NCI-H69 (cell line): Measurements from ENCODE around the gene RBFOX1.

Experiments
- DNase-seq: peaks from one replicate; lab custom pipeline; 2025; lab: John Stamatoyannopoulos, UW

The RBFOX1 gene

GRCh38 chr16:7334801-7335560, 2.3 kb downstream of the RBFOX1 start:
- no peak for DNase-seq

DNA sequence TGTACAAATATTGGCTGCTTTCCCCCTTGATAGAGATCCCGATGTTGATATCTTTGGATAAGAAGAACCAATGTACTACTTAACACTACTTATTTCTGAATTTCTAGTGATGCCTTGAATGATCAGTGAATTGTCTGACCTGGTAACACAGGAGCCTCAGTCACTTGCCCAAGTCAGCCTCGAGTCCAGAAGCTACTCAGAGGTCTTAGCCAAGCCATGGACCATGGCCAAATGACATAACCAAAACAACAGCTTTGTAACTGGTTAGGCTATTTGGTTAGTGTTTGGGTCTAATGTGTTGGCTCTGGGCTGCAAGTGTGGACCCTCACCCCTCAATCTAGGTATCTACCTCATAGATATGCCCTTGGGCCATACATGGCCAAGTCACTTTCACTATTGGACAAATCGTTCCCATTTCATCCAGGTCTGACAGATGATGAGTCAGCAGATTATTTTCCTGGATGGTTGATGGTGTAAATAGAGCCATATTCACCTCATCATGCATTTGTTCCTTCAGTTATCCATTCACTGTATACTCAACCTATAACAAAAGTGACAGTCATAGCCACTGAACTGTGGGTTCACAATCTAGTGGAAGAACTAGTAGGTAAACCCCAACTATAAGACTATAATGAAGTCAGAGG, 3.5 kb downstream of the RBFOX1 start:
- DNase-seq: no peak

GRCh38 chr16:7336742-7337141, 4.1 kb downstream of the RBFOX1 start:
- DNase-seq: no peak

GRCh38 chr16:7338826-7339225, 6.2 kb downstream of the RBFOX1 start:
- peak; percentile 27 for DNase-seq

GRCh38 chr16:7339700-7340099, 7.1 kb downstream of the RBFOX1 start:
- DNase-seq: no peak

GRCh38 chr16:7340938-7341337, 8.3 kb downstream of the RBFOX1 start:
- no peak for DNase-seq

- no peak for DNase-seq
Observed at GRCh38 chr16:7342598-7342997, 10.0 kb downstream of the RBFOX1 start.

DNA sequence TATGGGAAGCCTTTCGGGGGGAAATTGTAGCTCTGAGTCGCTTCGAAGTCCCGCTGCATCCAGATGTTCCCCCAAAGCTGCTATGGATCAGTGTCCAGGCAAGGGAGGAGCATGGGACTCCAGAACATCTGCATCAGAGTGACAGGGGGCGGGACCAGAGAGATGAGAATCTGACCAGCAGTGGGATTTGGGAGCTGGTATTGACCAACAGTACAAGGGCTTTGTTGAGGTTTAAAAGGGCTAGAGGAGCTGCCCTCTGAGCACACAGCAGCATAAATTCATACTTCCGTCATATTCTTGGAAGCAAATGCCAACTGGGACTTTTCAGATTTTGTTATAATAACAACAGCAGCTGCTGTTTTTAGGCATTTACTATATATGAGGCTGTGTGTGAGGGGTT, 10.6 kb downstream of the RBFOX1 start:
- DNase-seq: no peak

- peak; percentile 80 for DNase-seq
Observed at GRCh38 chr16:7344830-7345780, 12.5 kb downstream of the RBFOX1 start.

- DNase-seq: no peak
Observed at GRCh38 chr16:7350806-7351205, 18.2 kb downstream of the RBFOX1 start.

DNA sequence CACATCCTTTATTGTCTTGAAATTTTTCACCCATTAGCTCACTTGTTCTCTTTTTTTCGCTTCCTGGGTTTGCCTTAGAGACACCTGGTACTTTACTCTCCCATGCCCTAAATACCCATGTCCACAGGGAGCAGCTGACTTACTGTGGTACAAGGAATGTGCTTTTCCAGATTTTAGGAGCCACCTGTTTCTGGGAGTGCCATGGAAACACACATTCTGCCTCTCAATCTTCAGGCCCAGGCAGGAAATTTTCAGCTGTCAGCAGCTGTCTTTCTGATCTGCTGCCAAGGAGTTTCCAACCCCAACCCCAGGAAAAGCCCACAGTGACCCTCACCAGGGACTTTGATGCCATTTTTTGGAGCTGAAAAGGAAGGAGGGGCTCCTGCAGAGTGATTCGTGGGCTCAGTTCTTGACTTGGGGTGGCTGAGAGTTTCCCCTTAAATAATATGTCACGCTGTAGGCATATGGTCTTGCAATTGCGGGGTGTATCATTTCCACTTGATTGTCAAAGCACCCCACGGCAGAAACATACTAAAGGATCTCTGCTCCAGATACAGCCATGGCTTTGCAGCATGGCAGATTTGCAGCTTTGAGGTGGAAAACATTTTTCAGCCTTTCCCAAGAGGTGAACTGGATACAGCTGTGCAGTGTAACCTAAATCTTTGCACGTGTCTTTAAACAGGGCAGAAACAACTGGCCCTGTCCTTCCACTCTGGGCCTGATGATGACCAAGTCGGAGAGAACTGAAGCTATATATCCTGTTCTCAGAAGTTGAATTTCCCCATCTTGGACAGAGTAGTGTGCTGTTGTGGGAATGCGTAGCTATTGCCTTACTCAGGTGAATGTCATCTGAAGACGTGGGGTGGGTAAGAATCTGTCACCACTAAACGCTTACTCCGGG, 19.2 kb downstream of the RBFOX1 start:
- DNase-seq: peak; percentile 53

- no peak for DNase-seq
Observed at GRCh38 chr16:7355758-7356157, 23.1 kb downstream of the RBFOX1 start.

DNA sequence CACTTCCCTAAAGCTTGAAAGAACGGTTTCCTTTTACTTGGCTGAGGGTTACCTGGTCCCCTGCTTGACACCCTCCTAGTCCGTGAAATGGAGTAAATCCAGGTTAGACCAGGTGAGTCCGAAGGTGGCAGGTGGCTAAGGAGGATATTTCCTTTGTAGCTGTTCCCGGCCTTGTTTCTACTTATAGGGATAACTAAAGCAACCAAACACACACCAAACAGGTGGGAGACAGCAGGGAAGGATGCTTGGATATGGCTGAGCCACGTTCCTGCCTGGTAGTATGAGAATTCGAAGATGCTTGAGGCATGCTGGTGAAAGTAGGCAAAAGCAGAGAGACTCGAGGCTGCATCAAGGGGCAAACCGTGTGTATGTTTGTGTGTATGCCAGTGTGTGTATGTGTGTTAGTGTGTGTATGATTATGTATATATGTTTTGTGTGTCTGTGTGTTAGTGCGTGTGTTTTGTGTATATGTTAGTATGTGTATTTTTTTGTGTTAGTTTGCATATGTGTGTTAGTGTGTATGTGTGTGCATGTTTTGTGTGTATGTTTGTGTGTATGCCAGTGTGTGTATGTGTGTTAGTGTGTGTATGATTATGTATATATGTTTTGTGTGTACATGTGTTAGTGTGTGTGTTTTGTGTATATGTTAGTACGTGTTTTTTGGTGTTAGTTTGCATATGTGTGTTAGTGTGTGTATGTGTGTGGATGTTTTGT, 28.9 kb downstream of the RBFOX1 start:
- no peak for DNase-seq

DNA sequence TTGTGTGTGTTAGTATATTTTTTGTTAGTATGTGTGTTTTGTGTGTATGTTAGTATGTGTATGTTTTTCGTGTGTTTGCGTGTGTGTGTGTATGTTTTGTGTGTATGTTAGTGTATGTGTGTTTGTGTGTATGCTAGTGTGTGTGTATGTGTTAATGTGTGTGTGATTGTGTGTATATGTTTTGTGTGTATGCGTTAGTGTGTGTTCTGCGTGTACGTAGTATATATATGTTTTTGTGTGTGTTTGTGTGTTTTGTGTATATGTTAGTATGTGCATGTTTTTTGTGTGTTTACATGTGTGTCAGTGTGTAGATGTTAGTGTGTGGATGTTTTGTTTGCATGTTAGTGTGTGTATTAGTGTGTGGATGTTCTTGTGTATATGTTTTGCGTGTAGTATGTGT, 29.6 kb downstream of the RBFOX1 start:
- DNase-seq: no peak

DNA sequence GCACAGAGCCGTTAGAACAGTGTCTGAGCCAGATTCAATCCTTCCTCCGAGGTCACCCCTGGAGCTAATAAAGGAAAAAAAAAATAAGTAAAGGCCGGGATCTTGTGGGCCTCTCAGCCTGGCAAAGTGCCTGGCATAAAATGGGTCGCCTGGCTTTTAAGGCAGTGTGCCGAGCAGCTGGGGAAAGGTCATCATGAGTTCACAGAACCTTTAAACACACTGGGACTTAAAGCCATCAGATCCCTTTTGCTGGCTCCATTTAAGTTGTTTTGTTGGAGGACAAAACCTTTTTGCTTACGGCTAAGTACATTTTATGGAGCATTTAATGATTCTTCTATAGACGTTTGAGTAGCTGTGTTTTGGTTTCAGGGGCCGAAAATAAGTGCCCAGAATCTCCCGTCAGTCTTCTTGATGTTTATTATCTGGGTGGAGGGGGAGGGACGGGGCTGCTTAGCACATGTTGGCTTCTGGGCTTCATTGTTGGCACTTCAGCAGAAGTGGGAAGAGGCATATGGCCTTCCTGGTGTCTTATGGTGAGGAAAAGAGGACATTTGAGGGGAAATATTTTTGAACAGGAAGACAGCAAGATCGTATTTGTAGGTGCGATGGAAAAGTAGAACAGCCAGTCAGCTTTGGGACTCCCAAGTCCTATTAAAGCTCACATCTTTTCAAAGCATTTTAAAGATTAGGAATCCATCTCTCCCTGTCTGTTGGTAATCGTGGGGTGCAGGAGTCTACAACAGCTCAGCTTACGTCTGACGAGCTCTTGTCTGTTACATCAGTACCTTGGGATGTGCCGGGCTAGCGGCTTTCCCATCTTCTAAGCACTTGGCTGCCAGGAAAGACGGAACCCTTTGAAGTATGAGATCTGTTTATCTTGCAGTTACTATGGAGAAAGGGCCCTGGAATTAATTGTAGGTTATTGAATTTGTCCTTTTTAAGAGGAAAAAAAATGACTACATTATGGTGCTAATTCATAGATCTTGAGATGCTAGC, 31.1 kb downstream of the RBFOX1 start:
- DNase-seq: peak; percentile 92

- no peak for DNase-seq
Observed at GRCh38 chr16:7366041-7366440, 33.4 kb downstream of the RBFOX1 start.

GRCh38 chr16:7366993-7367880, 34.6 kb downstream of the RBFOX1 start:
- no peak for DNase-seq

DNA sequence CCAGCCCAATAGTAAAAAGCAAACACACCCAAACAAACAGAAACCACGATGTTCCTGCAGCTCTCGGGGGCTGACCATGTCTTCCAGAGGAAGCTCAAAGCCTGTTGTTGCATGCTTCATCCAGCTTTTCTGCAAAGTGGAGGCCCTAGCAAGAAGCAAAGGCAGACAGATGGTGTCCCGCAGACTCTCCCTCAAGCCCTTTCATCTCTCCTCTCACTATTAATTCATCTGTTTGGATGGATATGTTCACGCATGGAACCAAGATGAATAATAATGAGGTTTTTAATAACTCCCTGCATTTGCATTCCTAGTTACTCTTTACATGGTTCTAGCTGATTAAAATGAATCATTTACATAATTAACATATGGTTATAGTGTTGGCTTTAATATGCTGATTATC, 36.6 kb downstream of the RBFOX1 start:
- DNase-seq: no peak

GRCh38 chr16:7372095-7372494, 39.5 kb downstream of the RBFOX1 start:
- DNase-seq: no peak
